Measurements from ENCODE around the gene R3HDM1. TPM values are rescaled to one million over a fixed set of nuclear protein-coding genes. Genes with fewer than 3 reads are reported as not detected.

The R3HDM1 gene
- total RNA-seq, 1 donor from 2014 or later, result 22.1 TPM

DNA sequence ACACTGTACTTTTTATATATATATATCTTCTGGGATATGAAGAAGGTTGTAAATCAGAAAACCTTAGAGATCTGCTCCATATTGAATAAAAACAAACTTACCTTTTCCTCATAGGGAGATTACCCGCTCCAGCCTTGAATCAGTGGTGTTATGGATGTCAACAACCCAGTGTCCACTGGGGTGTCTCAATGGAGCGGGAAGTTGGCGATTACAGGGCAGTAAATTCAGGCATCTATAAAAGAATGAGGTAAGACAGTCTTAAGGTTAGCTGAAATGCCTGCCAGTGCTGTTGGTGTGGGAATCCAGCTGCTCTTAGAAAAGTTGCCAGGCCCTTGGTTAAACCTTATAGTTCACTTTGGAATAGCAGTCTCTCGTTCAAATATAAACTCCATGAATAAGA, 102.3 kb downstream of the R3HDM1 start:
- Histone ChIP-seq H3K4me1 (no peaks in the 10 kb centered on the region), H3K36me3 (peaks cover 36% of the 10 kb centered on the region), H3K27ac (no peak overlapping the region), H3K9me3 (no peaks in the 10 kb centered on the region), H3K27me3 (ENCODE audit: low read depth) (no peaks in the 10 kb centered on the region), H3K4me3 (no peak overlapping the region)
- ATAC-seq (no peak), DNase-seq (no peak)
- TF ChIP-seq, protein P1, sequence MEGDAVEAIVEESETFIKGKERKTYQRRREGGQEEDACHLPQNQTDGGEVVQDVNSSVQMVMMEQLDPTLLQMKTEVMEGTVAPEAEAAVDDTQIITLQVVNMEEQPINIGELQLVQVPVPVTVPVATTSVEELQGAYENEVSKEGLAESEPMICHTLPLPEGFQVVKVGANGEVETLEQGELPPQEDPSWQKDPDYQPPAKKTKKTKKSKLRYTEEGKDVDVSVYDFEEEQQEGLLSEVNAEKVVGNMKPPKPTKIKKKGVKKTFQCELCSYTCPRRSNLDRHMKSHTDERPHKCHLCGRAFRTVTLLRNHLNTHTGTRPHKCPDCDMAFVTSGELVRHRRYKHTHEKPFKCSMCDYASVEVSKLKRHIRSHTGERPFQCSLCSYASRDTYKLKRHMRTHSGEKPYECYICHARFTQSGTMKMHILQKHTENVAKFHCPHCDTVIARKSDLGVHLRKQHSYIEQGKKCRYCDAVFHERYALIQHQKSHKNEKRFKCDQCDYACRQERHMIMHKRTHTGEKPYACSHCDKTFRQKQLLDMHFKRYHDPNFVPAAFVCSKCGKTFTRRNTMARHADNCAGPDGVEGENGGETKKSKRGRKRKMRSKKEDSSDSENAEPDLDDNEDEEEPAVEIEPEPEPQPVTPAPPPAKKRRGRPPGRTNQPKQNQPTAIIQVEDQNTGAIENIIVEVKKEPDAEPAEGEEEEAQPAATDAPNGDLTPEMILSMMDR (IDR thresholded peaks at IDR 0.05), result no peak
- intact Hi-C loops (cut with DNase I), result no loop called here

DNA sequence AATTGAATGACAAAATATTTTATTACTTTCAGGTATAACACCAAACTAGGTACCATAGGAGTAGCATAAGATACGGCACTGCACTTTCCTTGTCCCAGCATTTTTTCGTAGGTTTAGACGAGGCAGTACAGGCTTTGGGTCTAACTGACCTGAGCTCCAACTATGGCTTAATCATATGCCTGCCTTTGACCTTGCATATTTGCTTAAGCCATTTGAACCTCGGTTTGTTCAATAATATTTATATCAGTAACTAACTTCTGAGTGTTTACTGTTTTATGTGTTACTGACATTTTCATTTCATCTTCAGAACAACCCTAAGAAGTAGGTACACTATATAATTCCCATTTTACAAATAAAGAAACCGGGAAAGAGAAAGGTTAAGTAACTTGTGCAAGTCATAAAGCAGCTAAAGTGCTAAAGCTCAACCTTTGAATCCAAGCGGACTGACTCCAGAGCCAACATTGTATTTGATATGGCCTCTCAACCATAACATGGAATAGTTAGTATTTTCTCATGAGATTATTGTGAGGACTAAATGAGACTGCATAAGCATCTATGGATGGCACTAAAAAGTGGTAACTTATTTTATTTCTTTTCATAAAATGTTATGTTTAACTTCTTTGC, 104.0 kb downstream of the R3HDM1 start:
- H3K27me3 ChIP-seq (ENCODE audit: low read depth), result no peaks in the 10 kb centered on the region
- no peak overlapping the region for H3K4me3 ChIP-seq
- H3K4me1 ChIP-seq, result no peaks in the 10 kb centered on the region
- DNase-seq (no peak), ATAC-seq (no peak)
- no peaks in the 10 kb centered on the region for H3K9me3 ChIP-seq
- intact Hi-C loops (cut with DNase I), result no loop called here
- peaks cover 46% of the 10 kb centered on the region for H3K36me3 ChIP-seq
- TF ChIP-seq, protein P1 (IDR thresholded peaks at IDR 0.05), result no peak
- H3K27ac ChIP-seq, result no peak overlapping the region

DNA sequence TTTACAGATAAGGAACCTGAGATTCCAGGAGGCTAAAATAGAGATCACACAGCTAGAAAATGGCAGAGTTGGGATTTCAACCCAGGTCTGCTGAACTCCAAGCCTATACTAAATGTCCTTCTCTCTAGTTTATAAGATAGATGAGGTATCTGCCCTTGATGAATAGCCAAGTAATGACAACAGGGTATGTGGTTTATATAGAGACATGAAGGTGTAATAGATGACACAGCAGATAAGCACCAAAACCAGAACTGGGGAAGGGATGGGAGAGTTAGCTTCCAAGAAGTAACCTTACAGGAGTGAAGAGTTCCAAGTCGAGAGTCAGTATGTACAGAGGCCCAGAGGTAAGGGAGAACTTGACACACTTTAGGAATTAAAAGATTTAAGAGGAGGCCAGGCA, 105.7 kb downstream of the R3HDM1 start:
- Histone ChIP-seq H3K9me3 (no peaks in the 10 kb centered on the region), H3K27me3 (ENCODE audit: low read depth) (no peaks in the 10 kb centered on the region), H3K4me1 (no peaks in the 10 kb centered on the region), H3K36me3 (peaks cover 42% of the 10 kb centered on the region), H3K27ac (no peak overlapping the region), H3K4me3 (no peak overlapping the region)
- intact Hi-C loops (cut with DNase I), result no loop called here
- no peak for DNase-seq
- TF ChIP-seq, protein P1 (IDR thresholded peaks at IDR 0.05), result no peak
- no peak for ATAC-seq

DNA sequence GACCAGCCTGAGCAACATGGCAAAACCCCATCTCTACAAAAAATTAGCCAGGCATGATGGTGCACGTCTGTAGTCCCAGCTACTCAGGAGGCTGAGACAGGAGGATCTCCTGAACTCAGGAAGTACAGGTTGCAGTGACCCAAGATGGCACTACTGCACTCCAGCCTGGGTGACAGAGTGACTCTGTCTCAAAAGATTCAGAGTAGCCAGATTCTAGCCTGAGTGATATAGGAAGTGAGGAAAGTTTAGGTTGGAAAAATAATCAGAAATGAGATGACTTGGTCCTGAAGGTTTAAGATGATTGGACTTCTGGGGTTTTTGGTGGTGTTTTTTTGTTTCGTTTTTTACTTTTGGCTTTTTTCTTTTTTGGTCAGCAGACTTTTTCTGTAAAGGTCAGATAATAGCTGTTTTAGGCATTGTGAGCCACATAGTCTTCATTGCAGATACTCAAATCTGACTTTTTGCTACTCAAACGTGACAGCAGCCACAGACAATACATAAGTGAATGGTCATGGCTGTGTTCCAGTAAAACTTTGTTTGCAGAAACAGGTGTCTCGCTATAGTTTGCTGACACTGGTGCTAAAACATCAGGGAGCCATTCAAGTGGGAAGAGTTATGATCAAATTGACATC, 106.3 kb downstream of the R3HDM1 start:
- no peaks in the 10 kb centered on the region for H3K4me1 ChIP-seq
- no peaks in the 10 kb centered on the region for H3K27me3 ChIP-seq (ENCODE audit: low read depth)
- H3K4me3 ChIP-seq, result no peak overlapping the region
- DNase-seq, result no peak
- no peaks in the 10 kb centered on the region for H3K9me3 ChIP-seq
- peaks cover 40% of the 10 kb centered on the region for H3K36me3 ChIP-seq
- H3K27ac ChIP-seq, result no peak overlapping the region
- TF ChIP-seq, protein P1 (IDR thresholded peaks at IDR 0.05), result no peak
- no peak for ATAC-seq
- intact Hi-C loops (cut with DNase I), result no loop called here

DNA sequence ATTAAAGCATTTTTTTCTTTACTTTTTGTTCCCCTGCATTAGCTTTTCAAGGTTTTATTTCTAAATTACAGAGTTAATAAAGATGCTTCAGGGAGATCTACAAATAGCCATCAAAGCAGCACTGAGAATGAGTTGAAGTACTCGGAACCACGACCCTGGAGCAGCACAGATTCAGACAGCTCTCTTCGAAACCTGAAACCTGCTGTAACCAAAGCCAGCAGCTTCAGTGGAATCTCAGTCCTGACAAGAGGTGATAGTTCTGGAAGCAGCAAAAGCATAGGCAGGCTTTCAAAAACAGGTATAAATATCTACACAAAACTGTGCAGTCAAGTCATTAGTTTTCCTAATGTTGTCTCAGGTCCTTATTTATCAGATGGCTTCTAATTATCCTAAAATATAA, 107.5 kb downstream of the R3HDM1 start:
- Histone ChIP-seq H3K9me3 (no peaks in the 10 kb centered on the region), H3K4me3 (no peak overlapping the region), H3K27me3 (ENCODE audit: low read depth) (no peaks in the 10 kb centered on the region), H3K27ac (no peak overlapping the region), H3K36me3 (peaks cover 44% of the 10 kb centered on the region), H3K4me1 (no peaks in the 10 kb centered on the region)
- TF ChIP-seq, protein P1 (IDR thresholded peaks at IDR 0.05), result no peak
- no peak for DNase-seq
- no peak for ATAC-seq
- intact Hi-C loops (cut with DNase I), result no loop called here

Data from lower lobe of right lung (tissue), 2 donors.